Erythroblast (primary cell): ENCODE data around the gene TOM1L2.
"Not testable (repeated sequence)": the region's sequence is repeated elsewhere in the genome, so short reads cannot be mapped to it uniquely, and the experiment has no call there.

ENCODE experiments used
- DNase-seq, 2 experiments: peaks; one replicate each; lab custom pipeline; 2025; lab: John Stamatoyannopoulos, UW
- GATA1 ChIP-seq: IDR thresholded peaks from 2 replicates; pipeline ENCODE4 v1.6.1; 2011; ENCODE audit warnings: low read depth, mild to moderate bottlenecking, control low read depth, low read length, moderate library complexity
- POLR2A ChIP-seq: IDR thresholded peaks from 2 replicates; pipeline ENCODE4 v1.6.1; 2011; ENCODE audit warnings: mild to moderate bottlenecking, low read length

The TOM1L2 gene

DNA sequence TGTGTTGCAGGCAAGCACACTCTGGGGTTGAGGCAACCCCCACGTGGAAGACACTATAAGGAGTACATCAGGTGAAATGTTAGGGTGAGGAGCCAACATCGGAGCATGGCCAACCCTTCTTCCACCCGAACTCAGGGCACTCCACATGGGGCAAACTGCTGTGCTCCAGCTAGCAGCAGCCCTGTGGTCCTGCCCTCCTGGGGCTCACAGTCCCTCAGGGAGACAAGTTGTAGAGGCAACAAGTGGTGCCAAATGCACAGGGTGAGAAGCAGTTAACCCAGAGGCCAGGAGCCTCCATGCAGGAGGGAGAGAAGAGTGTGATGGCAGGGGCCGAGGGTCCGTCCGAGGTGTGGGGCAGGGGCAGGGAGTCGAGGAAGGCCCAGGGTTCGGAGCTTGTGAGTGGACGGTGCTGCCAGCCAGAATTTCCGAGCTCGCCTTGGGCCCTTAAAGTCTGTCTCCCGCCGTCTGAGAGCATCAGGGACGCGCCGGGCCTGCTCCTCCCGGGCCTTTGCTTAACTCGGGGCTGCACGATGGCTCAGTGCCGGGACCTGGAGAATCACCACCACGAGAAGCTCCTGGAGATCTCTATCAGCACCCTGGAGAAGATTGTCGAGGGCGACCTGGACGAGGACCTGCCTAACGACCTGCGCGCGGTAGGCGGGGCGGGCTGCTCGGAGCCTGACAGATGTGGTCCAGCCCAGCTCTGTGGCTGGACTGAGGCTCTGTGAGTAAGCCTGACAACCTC, 34.5 kb upstream of the TOM1L2 start:
- TF ChIP-seq POLR2A: no peak
- TF ChIP-seq GATA1: no peak

GRCh38 chr17:18005496-18005895, 33.3 kb upstream of the TOM1L2 start:
- DNase-seq: no peak
- no peak for TF ChIP-seq GATA1
- TF ChIP-seq POLR2A: no peak

More for the DNA sequence above, 34.5 kb upstream of the TOM1L2 start:
- DNase-seq: no peak

DNA sequence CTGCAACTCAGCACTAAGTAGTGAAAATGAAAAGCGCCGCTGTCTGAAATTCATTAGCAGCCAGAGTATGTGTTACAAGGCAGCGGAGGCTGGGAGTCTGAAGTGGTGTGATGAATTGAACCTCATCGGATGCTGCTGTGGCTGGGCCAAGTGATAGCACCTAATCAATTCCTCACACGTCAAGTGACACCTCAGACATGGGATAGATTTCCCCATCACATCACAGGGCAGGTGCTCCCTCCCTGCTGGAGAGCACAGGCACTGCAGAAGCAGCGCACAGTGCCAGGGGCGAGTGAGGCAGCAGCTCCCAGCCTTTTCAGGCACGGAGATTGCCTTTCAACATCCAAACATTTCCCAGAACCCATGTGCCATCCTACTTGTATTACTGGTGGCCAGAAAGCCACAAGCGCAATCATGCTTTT, 32.7 kb upstream of the TOM1L2 start:
- TF ChIP-seq POLR2A (no peak), GATA1 (no peak)
- DNase-seq: no peak

DNA sequence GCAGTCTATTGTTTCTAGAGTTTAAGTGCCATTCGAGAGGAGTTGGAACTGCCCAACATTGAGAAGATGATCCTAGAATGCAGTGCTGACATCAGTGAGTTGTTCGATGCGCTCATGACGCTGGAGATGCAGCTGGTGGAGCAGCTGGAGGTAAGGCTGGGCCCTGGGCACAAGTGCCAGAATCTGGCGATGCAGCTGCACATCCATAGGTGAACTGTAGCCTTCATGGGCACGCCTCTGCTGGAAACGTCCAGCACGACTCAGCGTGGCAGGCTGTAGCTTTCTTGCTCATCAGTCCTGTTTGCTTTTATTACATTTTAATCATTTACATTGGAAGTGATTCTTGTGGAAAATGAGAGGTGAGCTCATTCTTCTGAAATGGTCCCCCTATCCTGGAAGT, 32.1 kb upstream of the TOM1L2 start:
- TF ChIP-seq POLR2A (no peak), GATA1 (no peak)
- DNase-seq: no peak

GRCh38 chr17:18002171-18002570, 30.0 kb upstream of the TOM1L2 start:
- no peak for TF ChIP-seq GATA1
- TF ChIP-seq POLR2A: no peak
- no peak for DNase-seq

DNA sequence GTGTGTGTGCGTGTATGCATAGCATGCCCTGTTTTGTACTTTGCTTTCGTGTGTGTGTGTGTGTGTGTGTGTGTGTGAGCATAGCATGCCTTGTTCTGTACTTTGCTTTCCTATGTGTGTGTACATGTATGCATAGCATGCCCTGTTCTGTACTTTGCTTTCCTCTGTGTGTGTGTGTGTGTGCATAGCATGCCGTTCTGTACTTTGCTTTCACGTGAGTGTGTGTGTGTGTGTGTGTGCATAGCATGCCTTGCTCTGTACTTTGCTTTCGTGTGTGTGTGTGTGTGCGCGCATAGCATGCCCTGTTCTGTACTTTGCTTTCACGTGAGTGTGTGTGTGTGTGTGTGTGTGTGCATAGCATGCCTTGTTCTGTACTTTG, 27.8 kb upstream of the TOM1L2 start:
- DNase-seq: no peak

DNA sequence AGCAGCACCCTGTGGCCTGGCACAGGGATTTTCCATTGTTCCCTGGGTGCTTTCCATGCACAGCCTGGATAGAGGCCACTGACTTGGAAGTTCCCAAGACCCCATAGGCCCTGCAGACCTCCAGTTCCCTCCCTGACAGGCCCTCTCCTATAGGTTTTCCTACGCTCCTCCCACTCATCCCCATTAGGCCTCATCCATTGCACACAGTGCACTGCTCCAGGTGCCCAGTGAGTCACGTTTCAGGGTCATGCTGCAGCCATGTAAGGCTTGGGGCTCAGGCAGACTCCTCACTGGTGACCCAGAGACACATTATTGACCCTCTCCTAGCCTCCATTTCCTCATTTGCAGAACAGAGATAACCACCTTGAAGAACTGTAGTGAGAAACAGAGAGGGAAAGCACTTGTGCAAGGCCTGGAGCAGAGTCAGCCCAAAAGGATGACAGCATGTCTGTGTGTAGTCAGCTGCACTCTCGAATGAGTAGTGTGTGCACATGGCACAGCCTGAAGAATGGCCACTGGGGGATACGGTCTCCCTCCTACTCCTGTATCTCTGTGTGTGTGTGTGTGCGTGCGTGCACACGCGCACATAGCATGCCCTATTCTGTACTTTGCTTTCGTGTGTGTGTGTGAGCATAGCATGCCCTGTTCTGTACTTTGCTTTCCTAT, 27.3 kb upstream of the TOM1L2 start:
- DNase-seq: peak in 1 of 2 experiments; percentile 14
- no peak for TF ChIP-seq GATA1
- no peak for TF ChIP-seq POLR2A

More for the DNA sequence above, 27.8 kb upstream of the TOM1L2 start:
- no peak for TF ChIP-seq POLR2A

- DNase-seq: no peak
- no peak for TF ChIP-seq GATA1
- TF ChIP-seq POLR2A: no peak
Measured at GRCh38 chr17:17998934-17999333, 26.7 kb upstream of the TOM1L2 start.

DNA sequence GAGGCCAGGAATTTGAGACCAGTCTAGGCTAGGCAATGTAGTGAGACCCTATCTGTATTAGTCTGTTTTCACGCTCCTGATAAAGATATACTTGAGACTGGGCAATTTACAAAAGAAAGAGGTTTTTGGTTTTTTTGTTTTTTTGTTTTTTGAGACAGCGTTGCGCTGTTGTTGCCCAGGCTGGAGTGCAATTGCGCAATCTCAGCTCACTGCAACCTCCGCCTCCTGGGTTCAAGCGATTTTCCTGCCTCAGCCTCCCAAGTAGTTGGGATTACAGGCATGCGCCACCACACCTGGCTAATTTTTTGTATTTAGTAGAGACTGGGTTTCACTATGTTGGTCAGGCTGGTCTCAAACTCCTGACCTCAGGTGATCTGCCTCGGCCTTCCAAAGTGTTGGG, 23.7 kb upstream of the TOM1L2 start:
- not testable (repeated sequence) for DNase-seq

DNA sequence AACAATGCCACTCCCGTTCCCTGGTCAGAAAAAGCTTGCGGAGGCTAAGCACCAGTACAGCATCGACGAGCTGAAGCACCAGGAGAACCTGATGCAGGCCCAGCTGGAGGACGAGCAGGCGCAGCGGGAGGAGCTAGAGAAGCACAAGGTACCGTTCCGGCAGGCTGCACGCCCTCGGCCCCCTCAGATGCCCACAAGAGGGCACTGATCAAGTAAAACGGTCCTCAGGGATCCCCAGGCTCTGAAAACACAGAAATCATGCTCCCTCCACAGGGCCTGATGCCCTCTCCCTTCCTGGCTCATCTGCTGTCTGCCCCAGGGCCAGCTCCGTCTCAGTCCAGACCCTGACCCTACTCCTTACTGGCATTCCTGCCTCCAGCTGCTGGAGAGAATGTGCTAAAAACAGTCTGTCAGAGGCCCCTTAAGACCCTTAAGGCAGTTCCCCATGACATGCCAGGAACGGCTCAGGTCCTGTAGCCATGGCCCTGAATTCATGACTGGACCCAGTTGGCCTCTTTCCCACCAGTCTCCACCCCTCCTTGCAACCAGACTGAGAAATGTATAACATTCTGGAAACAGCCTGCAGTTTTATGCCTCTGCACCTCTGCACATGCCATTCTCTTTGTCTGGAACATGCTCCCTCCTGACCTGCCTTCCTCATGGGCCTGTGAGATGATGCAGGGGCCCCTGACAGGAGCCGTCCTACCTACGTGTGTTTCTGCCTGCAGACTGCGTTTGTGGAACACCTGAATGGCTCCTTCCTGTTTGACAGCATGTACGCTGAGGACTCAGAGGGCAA, 22.3 kb upstream of the TOM1L2 start:
- TF ChIP-seq POLR2A: no peak
- no peak for TF ChIP-seq GATA1
- peak; percentile 25 to 39 for DNase-seq

DNA sequence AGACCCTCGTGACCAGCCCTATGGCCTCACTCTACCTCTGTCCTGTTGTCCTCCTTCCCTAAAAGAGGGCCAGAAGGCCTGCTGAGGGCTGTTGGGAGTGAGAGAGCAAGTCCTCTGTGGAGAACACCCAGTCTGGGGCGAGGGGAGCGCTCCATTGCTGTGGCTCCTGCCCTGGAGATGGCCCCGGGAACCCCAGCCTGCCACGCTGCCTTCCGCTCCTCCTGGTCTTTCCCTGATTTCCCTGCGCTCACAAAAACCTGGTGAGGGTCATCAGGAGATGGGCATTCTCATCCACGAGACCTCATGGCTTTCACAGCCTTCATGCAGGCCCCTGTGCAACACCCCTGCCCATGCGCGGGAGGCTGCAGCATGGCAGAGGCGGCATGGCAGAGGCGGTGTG, 21.7 kb upstream of the TOM1L2 start:
- no peak for DNase-seq
- no peak for TF ChIP-seq GATA1

DNA sequence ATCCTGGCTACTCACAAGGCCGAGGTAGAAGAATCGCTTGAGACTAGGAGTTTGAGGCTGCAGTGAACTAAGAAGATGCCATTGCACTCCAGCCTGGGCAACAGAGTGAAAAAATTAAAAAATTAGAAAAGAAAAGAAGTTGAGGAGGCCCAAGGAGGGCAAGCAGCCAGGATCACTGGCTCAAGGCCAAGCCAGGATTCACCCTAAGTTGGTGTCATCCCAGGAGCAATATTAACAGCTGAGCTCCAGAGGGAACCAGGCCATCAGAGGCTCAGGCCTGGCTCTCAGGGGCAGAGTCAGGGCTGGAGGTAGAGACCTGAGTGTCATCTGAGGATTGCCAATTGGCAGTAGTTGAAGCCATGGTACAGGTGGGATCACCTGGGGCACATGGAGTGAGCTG, 21.2 kb upstream of the TOM1L2 start:
- TF ChIP-seq POLR2A (no peak), GATA1 (no peak)
- no peak for DNase-seq

GRCh38 chr17:17990282-17990681, 18.1 kb upstream of the TOM1L2 start:
- TF ChIP-seq POLR2A (no peak), GATA1 (no peak)
- no peak for DNase-seq

GRCh38 chr17:17989618-17990017, 17.4 kb upstream of the TOM1L2 start:
- DNase-seq: no peak
- no peak for TF ChIP-seq POLR2A

DNA sequence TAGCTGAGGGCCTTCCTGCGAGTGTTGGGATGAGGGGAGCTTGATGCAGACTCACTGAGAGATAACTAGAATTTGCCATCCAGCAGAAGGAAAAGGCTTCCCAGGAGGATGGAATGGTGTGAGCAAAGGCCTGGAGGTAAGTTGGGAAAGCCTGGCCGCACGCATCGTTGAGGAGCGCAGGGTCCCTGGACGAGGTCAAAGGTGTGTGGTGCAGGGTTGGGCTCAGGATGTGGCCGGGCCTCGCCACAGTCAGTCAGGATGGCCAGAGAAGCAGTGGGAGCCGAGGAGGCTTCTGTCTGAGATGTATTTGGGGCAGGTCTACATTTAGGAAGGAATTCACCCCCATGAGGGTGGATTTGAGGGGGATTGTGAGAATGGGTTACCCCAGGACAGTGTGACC, 16.9 kb upstream of the TOM1L2 start:
- TF ChIP-seq POLR2A: no peak
- DNase-seq: no peak
